Gastroesophageal sphincter (tissue), 3 donors: ENCODE results near the gene DLK1.

Source experiments
- EP300 ChIP-seq: sonication (generic); formaldehyde crosslinking; IDR thresholded peaks from one replicate; pipeline ENCODE4 v1.6.1; 2017; ENCODE audit warnings: antibody characterized with exemption, mild to moderate bottlenecking
- TF ChIP-seq, protein P1 (sequence below), 4 experiments: fragments of 200-600 bp in 2 of 4; fragments of 450-650 bp in 2 of 4; sonication (generic) in 1 of 4; IDR thresholded peaks; one replicate each; pipeline ENCODE4 v1.5.1; 2017 to 2019; ENCODE audit warnings: antibody characterized with exemption in 4 of 4, mild to moderate bottlenecking in 2 of 4, moderate library complexity in 2 of 4

DNA sequence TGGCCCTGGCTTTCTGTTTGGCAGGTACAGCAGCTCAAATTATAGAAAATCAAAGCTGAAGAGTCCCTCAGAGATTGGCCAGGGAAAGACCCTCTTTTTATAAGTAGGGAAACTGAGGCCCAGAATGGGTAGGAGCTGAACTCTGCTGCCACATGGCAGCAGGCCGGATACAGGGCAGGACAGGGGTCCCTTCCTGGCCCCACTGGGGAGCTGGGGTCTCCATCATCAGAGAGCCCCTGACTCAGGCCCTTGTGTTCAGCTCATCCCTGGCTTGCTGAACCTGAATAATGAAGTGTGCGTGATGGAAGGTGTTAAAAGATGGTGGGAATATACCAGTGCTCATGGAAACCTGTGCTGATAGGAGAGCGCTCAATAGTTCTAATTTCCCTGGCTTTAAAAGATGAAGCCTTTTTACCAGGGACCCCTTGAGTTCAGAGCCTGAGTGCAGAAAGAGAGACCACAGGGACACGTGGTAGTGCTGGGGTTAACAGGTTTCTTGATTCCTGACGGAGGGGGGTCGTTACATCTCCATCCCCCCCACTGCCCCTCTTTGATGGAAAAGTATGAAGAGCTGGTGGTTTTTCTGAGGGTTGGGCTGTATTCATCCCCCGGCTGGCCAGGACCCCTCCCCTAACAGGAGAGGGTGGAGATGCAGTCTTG, 4.4 kb downstream of the DLK1 start:
- TF ChIP-seq, protein P1, sequence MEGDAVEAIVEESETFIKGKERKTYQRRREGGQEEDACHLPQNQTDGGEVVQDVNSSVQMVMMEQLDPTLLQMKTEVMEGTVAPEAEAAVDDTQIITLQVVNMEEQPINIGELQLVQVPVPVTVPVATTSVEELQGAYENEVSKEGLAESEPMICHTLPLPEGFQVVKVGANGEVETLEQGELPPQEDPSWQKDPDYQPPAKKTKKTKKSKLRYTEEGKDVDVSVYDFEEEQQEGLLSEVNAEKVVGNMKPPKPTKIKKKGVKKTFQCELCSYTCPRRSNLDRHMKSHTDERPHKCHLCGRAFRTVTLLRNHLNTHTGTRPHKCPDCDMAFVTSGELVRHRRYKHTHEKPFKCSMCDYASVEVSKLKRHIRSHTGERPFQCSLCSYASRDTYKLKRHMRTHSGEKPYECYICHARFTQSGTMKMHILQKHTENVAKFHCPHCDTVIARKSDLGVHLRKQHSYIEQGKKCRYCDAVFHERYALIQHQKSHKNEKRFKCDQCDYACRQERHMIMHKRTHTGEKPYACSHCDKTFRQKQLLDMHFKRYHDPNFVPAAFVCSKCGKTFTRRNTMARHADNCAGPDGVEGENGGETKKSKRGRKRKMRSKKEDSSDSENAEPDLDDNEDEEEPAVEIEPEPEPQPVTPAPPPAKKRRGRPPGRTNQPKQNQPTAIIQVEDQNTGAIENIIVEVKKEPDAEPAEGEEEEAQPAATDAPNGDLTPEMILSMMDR (IDR thresholded peaks at IDR 0.05), result no peak
- TF ChIP-seq EP300, result no peak
